ENCODE data around the gene PHYKPL.

Gene PHYKPL

GRCh38 chr5:178278358-178279023, 45.9 kb upstream of the PHYKPL start:
- TF ChIP-seq, protein P1, sequence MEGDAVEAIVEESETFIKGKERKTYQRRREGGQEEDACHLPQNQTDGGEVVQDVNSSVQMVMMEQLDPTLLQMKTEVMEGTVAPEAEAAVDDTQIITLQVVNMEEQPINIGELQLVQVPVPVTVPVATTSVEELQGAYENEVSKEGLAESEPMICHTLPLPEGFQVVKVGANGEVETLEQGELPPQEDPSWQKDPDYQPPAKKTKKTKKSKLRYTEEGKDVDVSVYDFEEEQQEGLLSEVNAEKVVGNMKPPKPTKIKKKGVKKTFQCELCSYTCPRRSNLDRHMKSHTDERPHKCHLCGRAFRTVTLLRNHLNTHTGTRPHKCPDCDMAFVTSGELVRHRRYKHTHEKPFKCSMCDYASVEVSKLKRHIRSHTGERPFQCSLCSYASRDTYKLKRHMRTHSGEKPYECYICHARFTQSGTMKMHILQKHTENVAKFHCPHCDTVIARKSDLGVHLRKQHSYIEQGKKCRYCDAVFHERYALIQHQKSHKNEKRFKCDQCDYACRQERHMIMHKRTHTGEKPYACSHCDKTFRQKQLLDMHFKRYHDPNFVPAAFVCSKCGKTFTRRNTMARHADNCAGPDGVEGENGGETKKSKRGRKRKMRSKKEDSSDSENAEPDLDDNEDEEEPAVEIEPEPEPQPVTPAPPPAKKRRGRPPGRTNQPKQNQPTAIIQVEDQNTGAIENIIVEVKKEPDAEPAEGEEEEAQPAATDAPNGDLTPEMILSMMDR (IDR thresholded peaks at IDR 0.05; ENCODE audit: control insufficient read depth, insufficient read depth, low read depth, low read length, missing control alignments): no peak
- DNase-seq (ENCODE audit: low read depth): no peak
- no peak overlapping the region for H3K4me3 ChIP-seq (ENCODE audit: control insufficient read depth, low read depth, low read length)

- H3K4me3 ChIP-seq (ENCODE audit: control insufficient read depth, low read depth, low read length): no peak overlapping the region
- DNase-seq (ENCODE audit: low read depth): no peak
- TF ChIP-seq, protein P1 (IDR thresholded peaks at IDR 0.05; ENCODE audit: control insufficient read depth, insufficient read depth, low read depth, low read length, missing control alignments): no peak
These were observed 45.3 kb upstream of the PHYKPL start for GRCh38 chr5:178277866-178278265.

DNA sequence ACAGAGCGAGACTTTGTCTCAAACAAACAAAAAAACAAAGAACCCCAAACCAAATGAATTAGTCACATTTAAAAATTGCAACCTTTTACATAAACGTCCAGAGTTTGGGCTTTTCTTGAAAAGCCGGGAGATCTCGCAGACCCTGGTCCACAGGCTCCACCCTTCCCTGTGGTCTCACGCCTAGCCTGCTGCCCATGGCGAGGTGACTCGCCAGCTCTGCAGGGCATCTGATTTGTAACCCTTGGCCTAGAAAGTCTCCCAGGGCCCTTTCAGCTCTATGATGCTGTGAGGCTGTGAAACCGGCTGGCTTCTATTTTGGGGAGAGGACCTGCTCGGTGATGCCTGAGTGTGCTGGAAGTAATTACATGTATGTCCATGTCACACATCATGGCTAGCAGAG, 44.7 kb upstream of the PHYKPL start:
- no peak for DNase-seq (ENCODE audit: low read depth)
- no peak overlapping the region for H3K4me3 ChIP-seq (ENCODE audit: control insufficient read depth, low read depth, low read length)
- TF ChIP-seq, protein P1 (IDR thresholded peaks at IDR 0.05; ENCODE audit: control insufficient read depth, insufficient read depth, low read depth, low read length, missing control alignments): no peak

GRCh38 chr5:178274781-178275537, 42.4 kb upstream of the PHYKPL start:
- no peak overlapping the region for H3K4me3 ChIP-seq (ENCODE audit: control insufficient read depth, low read depth, low read length)
- no peak for DNase-seq (ENCODE audit: low read depth)
- TF ChIP-seq, protein P1 (IDR thresholded peaks at IDR 0.05; ENCODE audit: control insufficient read depth, insufficient read depth, low read depth, low read length, missing control alignments): no peak

DNA sequence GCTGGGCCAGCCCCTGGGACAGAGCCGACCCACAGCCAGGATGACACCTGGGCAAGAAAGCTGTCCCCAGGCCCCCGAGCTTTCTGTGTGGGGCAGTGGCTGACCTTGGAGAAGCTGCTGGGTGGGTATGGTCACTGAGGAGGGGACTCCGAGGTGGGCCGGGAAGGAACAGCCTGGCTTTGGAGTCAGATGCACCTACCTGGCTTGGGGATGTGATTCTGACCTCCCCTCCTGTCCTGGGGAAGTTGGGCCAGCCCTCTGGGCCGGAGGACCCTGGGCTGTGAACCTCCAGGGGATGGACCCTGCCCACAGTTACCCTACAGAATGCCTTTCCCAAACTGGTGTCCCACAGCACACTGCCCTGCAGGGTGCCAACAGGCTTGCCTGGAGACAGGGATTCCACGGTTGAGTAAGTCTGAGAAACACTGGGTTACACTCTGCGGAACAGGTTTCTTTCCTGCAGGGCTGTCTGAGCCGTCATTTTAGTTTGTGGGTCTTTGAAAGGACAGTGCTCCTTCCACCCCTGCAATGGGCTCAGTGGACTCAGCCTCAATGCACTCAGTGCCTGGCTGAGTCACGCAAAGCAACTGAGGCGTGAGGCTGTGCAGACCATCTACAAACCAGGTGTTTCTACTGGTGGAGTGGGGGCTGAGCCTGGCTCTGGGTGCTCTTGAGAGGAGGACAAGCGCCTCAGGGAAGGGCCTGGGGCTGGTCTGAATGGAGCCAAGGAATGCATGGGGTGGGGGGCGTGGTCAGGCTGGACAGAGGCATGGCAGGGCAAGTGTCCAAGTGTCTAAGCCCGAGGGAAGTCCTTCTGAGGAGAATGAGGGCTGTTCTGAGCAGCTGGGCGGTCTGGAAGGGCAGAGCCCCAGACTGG, 41.3 kb upstream of the PHYKPL start:
- TF ChIP-seq, protein P1 (IDR thresholded peaks at IDR 0.05; ENCODE audit: control insufficient read depth, insufficient read depth, low read depth, low read length, missing control alignments): no peak
- H3K4me3 ChIP-seq (ENCODE audit: control insufficient read depth, low read depth, low read length): no peak overlapping the region
- DNase-seq (ENCODE audit: low read depth): no peak

- no peak for DNase-seq (ENCODE audit: low read depth)
- TF ChIP-seq, protein P1 (IDR thresholded peaks at IDR 0.05; ENCODE audit: control insufficient read depth, insufficient read depth, low read depth, low read length, missing control alignments): no peak
- no peak overlapping the region for H3K4me3 ChIP-seq (ENCODE audit: control insufficient read depth, low read depth, low read length)
These were observed 40.4 kb upstream of the PHYKPL start for GRCh38 chr5:178273041-178273440.

Measured in AG09309 (cell line).